Femur (tissue), 1 donor: Measurements from ENCODE around the gene SLC22A15.
"Not testable (repeated sequence)": the region's sequence is repeated elsewhere in the genome, so short reads cannot be mapped to it uniquely, and the experiment has no call there.

Experiments used
- DNase-seq: peaks from one replicate; pipeline ENCODE4 v3.0.0-alpha.2; 2017

The SLC22A15 gene

GRCh38 chr1:115976062-115976920 lies at the start of gene SLC22A15:
Gene SLC22A15, plus strand, starts transcription at chr1:115976513. Its CDS starts 115 bp downstream, at chr1:115976628.
- peak; percentile 70 for DNase-seq

- DNase-seq, result no peak
Measured at GRCh38 chr1:115927971-115928370, 48.3 kb upstream of the SLC22A15 start.

GRCh38 chr1:115929881-115930280 lies 46.4 kb upstream of the SLC22A15 start:
- DNase-seq, result peak; percentile 35

GRCh38 chr1:115933625-115934024 lies 42.7 kb upstream of the SLC22A15 start:
- DNase-seq, result no peak

- no peak for DNase-seq
Measured at GRCh38 chr1:115939455-115939854, 36.9 kb upstream of the SLC22A15 start.

- DNase-seq, result no peak
Measured at GRCh38 chr1:115946116-115946515, 30.2 kb upstream of the SLC22A15 start.

- no peak for DNase-seq
Measured at GRCh38 chr1:115949156-115949555, 27.2 kb upstream of the SLC22A15 start.

- no peak for DNase-seq
Measured at GRCh38 chr1:115951560-115951959, 24.8 kb upstream of the SLC22A15 start.

- no peak for DNase-seq
Measured at GRCh38 chr1:115952547-115952946, 23.8 kb upstream of the SLC22A15 start.

GRCh38 chr1:115953180-115953579 lies 23.1 kb upstream of the SLC22A15 start:
- no peak for DNase-seq

- DNase-seq, result no peak
Measured at GRCh38 chr1:115954684-115955083, 21.6 kb upstream of the SLC22A15 start.

- no peak for DNase-seq
Measured at GRCh38 chr1:115955228-115955627, 21.1 kb upstream of the SLC22A15 start.

- DNase-seq, result no peak
Measured at GRCh38 chr1:115958866-115959265, 17.4 kb upstream of the SLC22A15 start.

GRCh38 chr1:115969509-115969908 lies 6.8 kb upstream of the SLC22A15 start:
- no peak for DNase-seq

- not testable (repeated sequence) for DNase-seq
Measured at GRCh38 chr1:115971778-115972177, 4.5 kb upstream of the SLC22A15 start.

- no peak for DNase-seq
Measured at GRCh38 chr1:115973154-115973553, 3.2 kb upstream of the SLC22A15 start.

GRCh38 chr1:115975569-115976061 lies 698 bp upstream of the SLC22A15 start:
- DNase-seq, result no peak

GRCh38 chr1:115976921-115977498 lies 697 bp downstream of the SLC22A15 start:
- no peak for DNase-seq

- DNase-seq, result peak; percentile 28
Measured at GRCh38 chr1:115977499-115978258, 1.4 kb downstream of the SLC22A15 start.

- DNase-seq, result no peak
Measured at GRCh38 chr1:115978292-115978941, 2.1 kb downstream of the SLC22A15 start.

GRCh38 chr1:115980156-115980555 lies 3.8 kb downstream of the SLC22A15 start:
- DNase-seq, result no peak
